HepG2 (cell line): ENCODE measurements around the gene TCFL5. TPM values are rescaled to one million over a fixed set of nuclear protein-coding genes. Genes with fewer than 3 reads are reported as not detected.

Experiments
- ATAC-seq: fragments of 200-7000 bp; cut with Tn5 transposase; 3 replicates; pipeline ENCODE4 v1.9.1; 2020; ENCODE audit warnings: mild to moderate bottlenecking, moderate library complexity
- BruUV-seq: library from RNA; stranded (reverse); fragments of 400-500 nt; replicated peaks from 2 replicates; lab custom pipeline; 2021; lab: Mats Ljungman, UMichigan
- CTCF ChIA-PET: fragments of 300-600 bp; formaldehyde crosslinking; extraction: SDS; loops from one replicate; lab custom pipeline; 2021; ENCODE audit warnings: low total read pairs, inconsistent platforms, low intra/inter-chr PET ratio; lab: Yijun Ruan, JAX
- POLR2A ChIA-PET: fragments of 350-600 bp; sonication (Branson Sonifier 250); formaldehyde crosslinking; loops from one replicate; lab custom pipeline; 2020; ENCODE audit warnings: antibody characterized with exemption, inconsistent platforms; lab: Yijun Ruan, JAX
- DNase-seq: peaks from one replicate; pipeline ENCODE4 v3.0.0-alpha.2; 2015; ENCODE audit warnings: low spot score
- FAIRE-seq: peaks from 3 replicates; lab custom pipeline; 2011; peaks lifted over from hg19 to GRCh38; lab: Jason Lieb, UNC
- H2AFZ ChIP-seq: one replicate; pipeline ENCODE4 v1.6.1; 2011; ENCODE audit warnings: low read length, inconsistent platforms
- H3K27ac ChIP-seq: fragments of 300-600 bp; 3 replicates; pipeline ENCODE4 v1.8.0; 2011; ENCODE audit warnings: mixed run types, mild to moderate bottlenecking, mixed read lengths, low read length, inconsistent platforms; ENCODE audit not compliant: insufficient read depth; ENCODE audit errors: extremely low read length
- H3K27me3 ChIP-seq, 2 experiments: fragments of 200-600 bp in 1 of 2; 2 replicates in 1 of 2; 3 replicates in 1 of 2; pipeline versions ENCODE4 v1.6.0 to v1.8.0; 2011; ENCODE audit warnings: low read length in 2 of 2, mild to moderate bottlenecking in 2 of 2, moderate library complexity in 2 of 2, inconsistent platforms in 1 of 2; ENCODE audit not compliant: insufficient read depth in 2 of 2, control insufficient read depth in 1 of 2
- H3K36me3 ChIP-seq, 2 experiments: fragments of 200-600 bp in 1 of 2; replicated peaks in 1 of 2; 2 replicates in 1 of 2; 3 replicates in 1 of 2; pipeline versions ENCODE4 v1.5.1 to v1.8.0; 2011; ENCODE audit warnings: low read length in 2 of 2, inconsistent platforms in 1 of 2; ENCODE audit not compliant: insufficient read depth in 2 of 2, control insufficient read depth in 1 of 2
- H3K4me1 ChIP-seq: 2 replicates; pipeline ENCODE4 v1.5.1; 2012; ENCODE audit warnings: low read length, inconsistent platforms; ENCODE audit not compliant: insufficient read depth
- H3K4me2 ChIP-seq: 2 replicates; pipeline ENCODE4 v1.6.0; 2011; ENCODE audit warnings: low read depth, low read length, inconsistent platforms
- H3K4me3 ChIP-seq, 3 experiments: fragments of 200-600 bp in 1 of 3; sonication (generic), shearing (Covaris generic) in 1 of 3; replicated peaks in 1 of 3; 2 replicates each; pipeline ENCODE4 v1.5.1; 2011 to 2016; ENCODE audit warnings: low read length in 3 of 3, inconsistent platforms in 2 of 3, low read depth in 2 of 3, mild to moderate bottlenecking in 2 of 3, control low read depth in 1 of 3, mixed read lengths in 1 of 3; ENCODE audit not compliant: insufficient read depth in 1 of 3
- H3K79me2 ChIP-seq: one replicate; pipeline ENCODE4 v1.6.1; 2011; ENCODE audit warnings: low read length, inconsistent platforms; ENCODE audit not compliant: insufficient read depth
- H3K9ac ChIP-seq: 2 replicates; pipeline ENCODE4 v1.6.0; 2011; ENCODE audit warnings: mild to moderate bottlenecking, low read depth, low read length, inconsistent platforms; ENCODE audit not compliant: insufficient read depth
- H3K9me3 ChIP-seq: 2 replicates; pipeline ENCODE4 v1.5.1; 2012; ENCODE audit warnings: mild to moderate bottlenecking, low read length
- H4K20me1 ChIP-seq: 2 replicates; pipeline ENCODE4 v1.6.0; 2011; ENCODE audit warnings: inconsistent platforms, mild to moderate bottlenecking, low read length, moderate library complexity; ENCODE audit not compliant: insufficient read depth
- AGO2 ChIP-seq: fragments of 200-400 bp; formaldehyde crosslinking; optimal IDR thresholded peaks from 2 replicates; pipeline ENCODE3; 2017; ENCODE audit warnings: mild to moderate bottlenecking, low read depth, low read length, moderate library complexity
- POLR2A ChIP-seq, 2 experiments: IDR thresholded peaks; 2 replicates each; pipeline ENCODE4 v1.6.1; 2011; ENCODE audit warnings: low read depth in 2 of 2, low read length in 2 of 2, mild to moderate bottlenecking in 1 of 2, moderate library complexity in 1 of 2; ENCODE audit not compliant: insufficient read depth in 1 of 2
- PREB ChIP-seq: sonication (generic); formaldehyde crosslinking; IDR thresholded peaks from 2 replicates; pipeline ENCODE4 v1.4.0; 2020; ENCODE audit warnings: missing genetic modification reagents
- SIN3A ChIP-seq: IDR thresholded peaks from 2 replicates; pipeline ENCODE4 v1.6.1; 2011; ENCODE audit warnings: low read depth, mild to moderate bottlenecking, control low read depth, low read length, borderline replicate concordance
- ZNF687 ChIP-seq: sonication (generic); formaldehyde crosslinking; IDR thresholded peaks from 2 replicates; pipeline ENCODE4 v1.5.1; 2020; ENCODE audit warnings: mild to moderate bottlenecking, missing genetic modification reagents, moderate library complexity
- ZNF773 ChIP-seq: sonication (generic); formaldehyde crosslinking; IDR thresholded peaks from 2 replicates; pipeline ENCODE4 v1.4.0; 2020; ENCODE audit warnings: missing genetic modification reagents, borderline replicate concordance
- WGBS: methylation state at CpG from one replicate; pipeline ENCODE4 v1.1.6; 2017; ENCODE audit warnings: low lambda C conversion rate; 5-methylcytosine and 5-hydroxymethylcytosine counted together
- in situ Hi-C: cut with HindIII; loops from 2 replicates; pipeline ENCODE4 v1.10.0; 2017; ENCODE audit warnings: low pct_unique_long_range_greater_than_20kb; ENCODE audit not compliant: extremely low pct_ligation_motif_present
- intact Hi-C: fragments of 100-400 bp; cut with micrococcal nuclease; formaldehyde crosslinking; loops from one replicate; pipeline ENCODE4 v1.10.0; 2022; ENCODE audit not compliant: unreplicated experiment
- polyA plus RNA-seq, 8 experiments: library from polyadenylated mRNA; depleted of rRNA in 3 of 8; stranded (reverse) in 7 of 8; unstranded in 1 of 8; fragments of >200 nt; fragmentation: Illumina TruSeq in 4 of 8; extraction: Trizol in 4 of 8; gene quantifications; 2 replicates each; pipeline versions ENCODE4 v1.2.1 to v1.2.3, GENCODE V29; 2011 to 2016; ENCODE audit warnings: low read depth in 4 of 8, missing spikeins in 1 of 8, mixed read lengths in 1 of 8; ENCODE audit not compliant: insufficient read depth in 1 of 8
- total RNA-seq, 5 experiments: library from RNA; depleted of rRNA; stranded (reverse); fragments of >200 nt; fragmentation: Illumina TruSeq; extraction: Trizol; gene quantifications; 2 replicates each; pipeline ENCODE4 v1.2.3, GENCODE V29; 2016; ENCODE audit warnings: low read depth in 1 of 5

The TCFL5 gene
- total and polyA plus RNA-seq, 2 of the 13 experiments (the other 11 are each of a cell fraction or from before 2014, with no cell fraction given): 14.8 to 20.0 TPM

GRCh38 chr20:62856931-62857619 is 4.5 kb downstream of the TCFL5 start:
- H3K27ac ChIP-seq: no peak overlapping the region
- H3K36me3 ChIP-seq: peaks cover 17 to 32% of the 10 kb centered on the region in 2 experiments
- FAIRE-seq (no peak), ATAC-seq (no peak), DNase-seq (no peak)
- no TSS peak for BruUV-seq
- H2AFZ ChIP-seq: no peak overlapping the region
- no peaks in the 10 kb centered on the region for H3K9me3 ChIP-seq
- intact Hi-C loops (no loop called here), in situ Hi-C loops (no loop called here)
- WGBS: 96% methylated on average over 24 of the region's 25 CpGs
- ChIA-PET CTCF (no interaction called here), POLR2A (no interaction called here)
- no peak overlapping the region for H3K4me2 ChIP-seq
- peaks cover 24% of the 10 kb centered on the region for H3K4me1 ChIP-seq
- H3K27me3 ChIP-seq: no peaks in the 10 kb centered on the region
- no peak overlapping the region for H3K9ac ChIP-seq
- TF ChIP-seq AGO2 (peak; percentile 66), SIN3A (no peak), POLR2A (IDR thresholded peaks at IDR 0.05; ENCODE audit: insufficient read depth in 1 of 2, low read depth in 2 of 2, low read length in 2 of 2) (peak in 1 of 2 experiments; percentile 37; a peak in 1 of 4 replicates), PREB (CRISPR knock-in tag) (0 out of 2 replicates have a peak, but pooled peaks have one; percentile 36), ZNF773 (CRISPR knock-in tag) (no peak), ZNF687 (CRISPR knock-in tag) (peak; percentile 34; the same call in 1 of the 2 replicates)
- TF ChIP-seq, all 625 proteins: peak for 4
- no peak overlapping the region for H3K4me3 ChIP-seq
- H3K79me2 ChIP-seq: peaks cover 10% of the 10 kb centered on the region
- H4K20me1 ChIP-seq: no peaks in the 10 kb centered on the region; the same call in 1 of the 2 replicates
